ENCODE data around the gene TIPIN. TPM values are rescaled to one million over a fixed set of nuclear protein-coding genes. Genes with fewer than 3 reads are reported as not detected.
"Not testable (repeated sequence)": the region's sequence is repeated elsewhere in the genome, so short reads cannot be mapped to it uniquely, and the experiment has no call there.

The TIPIN gene
- total RNA-seq, 2 experiments from 2014 or later, result 36.4 to 42.7 TPM

DNA sequence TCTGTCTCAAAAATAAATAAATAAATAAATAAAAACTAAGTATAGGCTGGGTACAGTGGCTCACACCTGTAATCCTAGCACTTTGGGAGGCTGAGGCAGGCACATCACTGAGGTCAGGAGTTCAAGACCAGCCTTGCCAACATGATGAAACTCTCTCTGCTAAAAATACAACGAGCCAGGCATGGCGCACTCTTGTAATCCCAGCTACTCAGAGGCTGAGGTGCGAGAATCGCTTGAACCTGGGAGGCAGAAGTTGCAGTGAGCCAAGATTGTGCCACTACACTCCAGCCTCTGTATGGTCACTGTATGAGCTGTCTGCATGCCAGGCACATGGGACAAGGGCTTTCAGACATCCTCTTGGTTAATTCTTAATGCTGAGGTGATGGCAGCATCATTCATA lies 28.7 kb downstream of the TIPIN start:
- CTCF ChIA-PET, result no interaction called here

DNA sequence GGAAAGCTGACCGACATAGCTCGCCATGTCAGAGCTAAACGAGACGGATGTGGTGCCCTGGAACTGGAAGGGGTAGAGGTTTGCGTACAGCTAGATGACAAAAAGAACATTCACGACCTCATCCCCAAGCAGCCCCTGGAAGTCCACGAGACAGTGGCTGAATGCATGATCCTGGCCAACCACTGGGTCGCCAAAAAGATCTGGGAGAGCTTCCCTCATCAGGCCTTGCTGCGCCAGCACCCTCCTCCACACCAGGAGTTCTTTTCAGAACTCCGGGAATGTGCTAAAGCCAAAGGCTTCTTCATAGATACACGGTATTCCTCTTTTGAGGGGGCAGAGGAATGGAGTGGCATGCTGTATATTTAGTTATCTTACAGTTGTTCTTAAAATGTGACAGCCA lies 30.4 kb downstream of the TIPIN start:
- no peak for ATAC-seq
- ChIA-PET POLR2A (no interaction called here), CTCF (interaction anchor here (0.6 to 2.2 kb wide), 2 partner anchors 114 to 172 kb away, joined by 3 to 14 read pairs; partner anchors contain the start of gene SNAPC5)
- H3K27me3 Mint-ChIP-seq (ENCODE audit: low read depth), result no peaks in the 10 kb centered on the region
- H3K4me3 Mint-ChIP-seq, result no peak overlapping the region
- no peak overlapping the region for H3K27ac Mint-ChIP-seq
- peaks cover 55% of the 10 kb centered on the region for H3K36me3 Mint-ChIP-seq (ENCODE audit: low read depth)
- no peaks in the 10 kb centered on the region for H3K4me1 Mint-ChIP-seq (ENCODE audit: low read depth)
- DNase-seq, result no peak
- no peaks in the 10 kb centered on the region for H3K9me3 Mint-ChIP-seq (ENCODE audit: insufficient read depth)

More for the DNA sequence above, 28.7 kb downstream of the TIPIN start:
- no peak overlapping the region for H3K27ac Mint-ChIP-seq
- no peaks in the 10 kb centered on the region for H3K27me3 Mint-ChIP-seq (ENCODE audit: low read depth)
- POLR2A ChIA-PET, result no interaction called here
- DNase-seq (no peak), ATAC-seq (no peak)
- H3K4me1 Mint-ChIP-seq (ENCODE audit: low read depth), result no peaks in the 10 kb centered on the region
- no peak overlapping the region for H3K4me3 Mint-ChIP-seq
- peaks cover 57% of the 10 kb centered on the region for H3K36me3 Mint-ChIP-seq (ENCODE audit: low read depth)
- H3K9me3 Mint-ChIP-seq (ENCODE audit: insufficient read depth), result no peaks in the 10 kb centered on the region

DNA sequence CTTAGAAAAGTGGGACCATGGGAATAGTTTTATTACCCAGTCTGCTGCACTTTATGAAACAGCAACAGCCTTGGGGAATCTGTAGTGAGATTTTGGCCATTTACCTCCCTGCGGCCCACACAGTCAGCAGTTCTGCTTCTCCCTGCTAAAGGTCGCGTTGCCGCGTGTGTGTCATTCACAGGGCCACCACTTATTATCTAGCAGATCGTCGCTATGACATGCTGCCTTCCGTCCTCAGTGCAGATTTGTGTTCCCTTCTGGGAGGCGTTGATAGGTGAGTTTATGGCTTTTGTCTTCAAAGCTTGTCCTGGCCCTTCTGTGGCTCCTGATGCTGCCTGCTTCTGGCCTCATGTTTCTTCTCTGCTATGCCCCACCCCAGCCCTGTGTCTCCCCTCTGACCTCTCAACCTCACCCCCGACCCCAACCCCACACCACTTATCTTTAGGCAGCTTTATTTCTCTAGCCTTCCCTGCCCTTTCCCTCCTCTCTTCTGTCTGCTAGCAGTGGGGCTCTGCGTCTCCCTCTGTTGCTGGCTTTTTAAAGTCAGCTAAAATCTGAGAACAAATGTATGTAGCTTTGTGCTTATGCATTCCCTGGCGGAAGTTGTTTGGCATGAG lies 33.1 kb downstream of the TIPIN start:
- POLR2A ChIA-PET, result no interaction called here
- ATAC-seq, result no peak
- H3K27me3 Mint-ChIP-seq (ENCODE audit: low read depth), result no peaks in the 10 kb centered on the region
- CTCF ChIA-PET, result no interaction called here
- no peaks in the 10 kb centered on the region for H3K4me1 Mint-ChIP-seq (ENCODE audit: low read depth)
- no peak overlapping the region for H3K27ac Mint-ChIP-seq
- peaks cover 52% of the 10 kb centered on the region for H3K36me3 Mint-ChIP-seq (ENCODE audit: low read depth)
- no peak for DNase-seq
- H3K4me3 Mint-ChIP-seq, result no peak overlapping the region
- no peaks in the 10 kb centered on the region for H3K9me3 Mint-ChIP-seq (ENCODE audit: insufficient read depth)

DNA sequence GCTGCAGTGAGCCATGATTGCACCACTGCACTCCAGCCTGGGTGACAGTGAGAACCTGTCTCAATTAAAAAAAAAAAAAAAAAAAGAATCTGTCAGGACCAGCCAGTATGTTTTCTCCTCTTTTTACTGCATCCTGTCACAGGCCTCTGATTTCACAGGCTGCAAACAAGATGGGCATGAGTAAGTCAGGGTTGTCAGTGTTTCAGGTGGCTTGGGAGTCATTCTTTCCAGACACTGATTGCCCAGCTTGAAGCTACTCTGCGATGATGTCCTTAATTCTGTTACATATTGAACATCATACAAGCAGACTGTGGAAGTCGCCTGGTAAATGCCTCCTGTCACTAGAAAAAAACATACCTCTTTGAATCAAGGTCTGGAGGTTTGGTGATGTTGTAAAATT lies 44.3 kb downstream of the TIPIN start:
- ChIA-PET CTCF (interaction anchor here (1.5 kb wide), 1 partner anchor 187 kb away, joined by 4 read pairs; no protein-coding TSS in a partner anchor), POLR2A (interaction anchor here (0.6 kb wide), 1 partner anchor 154 kb away, joined by 3 read pairs; no protein-coding TSS in a partner anchor)
- H3K27ac Mint-ChIP-seq, result no peak overlapping the region
- no peak for DNase-seq
- no peaks in the 10 kb centered on the region for H3K4me1 Mint-ChIP-seq (ENCODE audit: low read depth)
- H3K9me3 Mint-ChIP-seq (ENCODE audit: insufficient read depth), result no peaks in the 10 kb centered on the region
- no peak for ATAC-seq
- no peak overlapping the region for H3K4me3 Mint-ChIP-seq
- H3K27me3 Mint-ChIP-seq (ENCODE audit: low read depth), result no peaks in the 10 kb centered on the region
- H3K36me3 Mint-ChIP-seq (ENCODE audit: low read depth), result peaks cover 44% of the 10 kb centered on the region

- Mint-ChIP-seq H3K27ac (no peak overlapping the region), H3K9me3 (ENCODE audit: insufficient read depth) (no peaks in the 10 kb centered on the region), H3K27me3 (ENCODE audit: low read depth) (no peaks in the 10 kb centered on the region), H3K4me3 (no peak overlapping the region), H3K36me3 (ENCODE audit: low read depth) (peaks cover 36% of the 10 kb centered on the region), H3K4me1 (ENCODE audit: low read depth) (no peaks in the 10 kb centered on the region)
- ATAC-seq (no peak), DNase-seq (no peak)
- POLR2A ChIA-PET, result no interaction called here
- CTCF ChIA-PET, result no interaction called here
These were observed 45.7 kb downstream of the TIPIN start for GRCh38 chr15:66310786-66311185.

DNA sequence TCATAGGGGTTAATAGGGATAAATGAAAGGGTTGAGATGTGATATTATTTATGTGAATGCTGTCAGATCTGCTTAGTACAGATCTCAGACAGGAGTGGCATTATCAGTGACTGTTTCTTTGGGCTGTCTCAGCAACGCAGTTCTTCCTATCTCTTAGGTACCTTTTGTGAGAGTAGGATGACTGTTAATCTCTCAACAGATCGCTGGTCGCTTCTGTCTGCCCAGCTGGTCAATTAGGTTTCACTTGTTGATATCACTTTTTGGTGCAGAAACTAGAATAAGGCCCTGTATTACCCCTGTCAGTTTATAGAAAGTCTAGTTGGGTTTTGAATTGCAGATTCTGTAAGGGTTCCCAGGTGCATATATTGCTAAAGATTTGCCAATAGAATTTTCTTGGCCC lies 46.7 kb downstream of the TIPIN start:
- Mint-ChIP-seq H3K36me3 (ENCODE audit: low read depth) (peaks cover 34% of the 10 kb centered on the region), H3K9me3 (ENCODE audit: insufficient read depth) (no peaks in the 10 kb centered on the region), H3K27me3 (ENCODE audit: low read depth) (no peaks in the 10 kb centered on the region), H3K4me1 (ENCODE audit: low read depth) (no peaks in the 10 kb centered on the region), H3K27ac (no peak overlapping the region), H3K4me3 (no peak overlapping the region)
- ATAC-seq (no peak), DNase-seq (no peak)
- POLR2A ChIA-PET, result no interaction called here
- CTCF ChIA-PET, result no interaction called here

DNA sequence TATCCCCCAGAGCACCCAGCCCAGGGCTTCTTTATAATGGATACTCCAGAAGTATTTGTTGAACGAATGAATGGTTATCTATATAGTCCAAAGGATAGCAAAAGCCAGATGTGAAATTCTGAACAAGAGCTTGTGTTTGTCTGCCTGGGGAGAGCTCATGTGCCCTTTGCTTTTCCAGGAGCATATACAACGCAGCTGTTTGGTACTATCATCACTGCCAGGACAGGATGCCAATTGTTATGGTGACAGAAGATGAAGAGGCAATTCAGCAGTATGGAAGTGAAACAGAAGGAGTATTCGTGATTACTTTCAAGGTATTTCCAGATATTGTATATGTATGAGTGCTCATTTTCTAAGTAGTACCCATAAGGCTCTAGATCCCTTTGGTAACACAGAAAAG lies 48.0 kb downstream of the TIPIN start:
- H3K4me3 Mint-ChIP-seq, result no peak overlapping the region
- peaks cover 34% of the 10 kb centered on the region for H3K36me3 Mint-ChIP-seq (ENCODE audit: low read depth)
- POLR2A ChIA-PET, result no interaction called here
- no peaks in the 10 kb centered on the region for H3K27me3 Mint-ChIP-seq (ENCODE audit: low read depth)
- DNase-seq (no peak), ATAC-seq (no peak)
- CTCF ChIA-PET, result interaction anchor here (1.0 to 1.2 kb wide), 3 partner anchors 17 to 189 kb away, joined by 3 read pairs; partner anchors contain the start of gene SNAPC5
- H3K27ac Mint-ChIP-seq, result no peak overlapping the region
- H3K4me1 Mint-ChIP-seq (ENCODE audit: low read depth), result no peaks in the 10 kb centered on the region
- no peaks in the 10 kb centered on the region for H3K9me3 Mint-ChIP-seq (ENCODE audit: insufficient read depth)

DNA sequence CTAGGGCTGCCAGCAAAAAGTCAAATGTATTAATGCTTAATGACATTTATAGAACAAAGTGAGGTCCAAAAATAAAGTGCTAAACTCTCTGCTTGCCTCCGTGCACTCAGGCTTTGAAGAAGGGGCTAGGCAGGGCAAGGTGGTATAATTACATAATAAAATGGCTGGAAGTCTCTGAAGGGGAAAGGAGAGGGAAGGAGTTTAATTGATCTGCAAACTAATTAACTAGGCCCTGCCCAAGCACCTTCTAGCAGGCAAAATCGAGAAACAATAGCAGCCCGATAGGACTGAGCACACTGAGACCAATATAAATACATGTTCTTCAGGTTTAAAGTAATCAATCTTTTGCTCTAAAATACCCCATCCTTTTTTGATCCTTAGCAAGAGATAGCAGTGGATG lies 50.1 kb downstream of the TIPIN start:
- no peak for ATAC-seq
- no peak for DNase-seq
- Mint-ChIP-seq H3K27me3 (ENCODE audit: low read depth) (no peaks in the 10 kb centered on the region), H3K36me3 (ENCODE audit: low read depth) (peaks cover 29% of the 10 kb centered on the region), H3K9me3 (ENCODE audit: insufficient read depth) (no peaks in the 10 kb centered on the region), H3K27ac (no peak overlapping the region), H3K4me1 (ENCODE audit: low read depth) (no peaks in the 10 kb centered on the region), H3K4me3 (no peak overlapping the region)
- CTCF ChIA-PET, result no interaction called here
- POLR2A ChIA-PET, result no interaction called here

GRCh38 chr15:66304425-66304824 lies 52.1 kb downstream of the TIPIN start:
- H3K4me3 Mint-ChIP-seq; DNase-seq; ATAC-seq; H3K27me3 Mint-ChIP-seq (ENCODE audit: low read depth); H3K27ac Mint-ChIP-seq; H3K9me3 Mint-ChIP-seq (ENCODE audit: insufficient read depth); POLR2A ChIA-PET; H3K4me1 Mint-ChIP-seq (ENCODE audit: low read depth): not testable (repeated sequence)
- peaks cover 18% of the 10 kb centered on the region for H3K36me3 Mint-ChIP-seq (ENCODE audit: low read depth)
- CTCF ChIA-PET, result interaction anchor here (0.9 to 1.4 kb wide), 2 partner anchors 12 to 194 kb away, joined by 4 read pairs; no protein-coding TSS in a partner anchor

DNA sequence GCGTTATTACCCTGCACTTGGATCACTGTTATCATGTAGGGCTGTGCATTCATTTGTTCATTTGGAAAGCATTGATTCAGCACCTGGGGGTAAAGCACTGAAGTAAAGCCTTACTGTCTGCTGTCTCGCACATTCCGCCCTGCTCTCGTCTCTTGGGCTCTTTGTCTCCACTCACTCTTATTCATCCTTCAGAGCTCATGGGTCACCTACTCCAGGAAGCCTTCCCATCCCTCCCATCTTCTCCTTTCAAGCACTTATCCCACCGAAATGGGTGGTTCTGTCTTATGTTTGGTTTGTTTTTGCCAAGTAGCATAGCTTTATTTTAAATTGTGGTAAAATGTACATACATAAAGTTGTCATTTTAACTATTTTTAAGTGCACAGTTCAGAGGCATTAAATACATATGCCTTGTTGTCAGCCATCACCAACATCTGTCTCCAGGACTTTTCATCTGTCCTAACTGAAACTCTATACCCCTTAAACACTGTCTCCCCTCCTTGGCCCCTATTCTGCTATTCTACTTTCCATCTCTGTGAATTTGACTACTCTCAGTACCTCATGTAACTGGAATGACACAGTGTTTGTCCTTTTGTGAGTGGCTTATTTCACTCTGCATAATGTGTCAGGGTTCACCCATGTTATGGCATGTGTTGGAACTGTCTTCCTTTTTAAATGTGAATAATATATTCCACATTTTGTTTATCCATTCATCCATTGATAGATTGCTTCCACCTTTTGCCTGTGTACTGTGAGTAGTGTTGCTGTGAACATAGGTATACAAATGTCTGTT lies 53.8 kb downstream of the TIPIN start:
- Mint-ChIP-seq H3K27me3 (ENCODE audit: low read depth) (no peaks in the 10 kb centered on the region), H3K36me3 (ENCODE audit: low read depth) (peaks cover 12% of the 10 kb centered on the region), H3K4me1 (ENCODE audit: low read depth) (no peaks in the 10 kb centered on the region), H3K9me3 (ENCODE audit: insufficient read depth) (no peaks in the 10 kb centered on the region), H3K4me3 (no peak overlapping the region), H3K27ac (peak overlapping the region; percentile 43)
- ChIA-PET POLR2A (interaction anchor here (0.9 kb wide), 2 partner anchors 11 to 16 kb away, joined by 3 read pairs; no protein-coding TSS in a partner anchor), CTCF (interaction anchor here (1.3 kb wide), 1 partner anchor 196 kb away, joined by 4 read pairs; no protein-coding TSS in a partner anchor)
- DNase-seq (no peak), ATAC-seq (no peak)

DNA sequence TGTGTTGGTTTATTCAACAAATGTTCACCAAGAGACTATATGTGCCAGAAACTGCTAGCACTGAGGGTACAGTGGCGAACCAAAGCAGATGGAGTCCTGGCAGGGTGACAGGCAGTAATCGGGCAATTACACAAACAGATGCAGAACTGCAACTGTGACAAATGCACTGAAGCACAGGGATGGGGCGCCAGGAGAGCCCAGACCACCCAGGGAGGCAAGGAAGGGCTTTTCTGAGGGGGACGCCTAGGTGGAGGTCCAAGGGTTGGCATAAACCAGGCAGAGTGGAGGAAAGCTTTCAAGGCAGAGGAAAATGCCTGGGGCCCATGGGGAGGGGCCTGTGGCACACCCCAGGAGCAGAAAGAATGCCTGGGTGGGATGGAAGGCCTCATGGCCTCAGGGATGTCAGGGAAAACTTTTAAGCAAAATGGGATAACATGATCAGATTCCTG lies 57.7 kb downstream of the TIPIN start:
- DNase-seq, result no peak
- no peak overlapping the region for H3K4me3 Mint-ChIP-seq
- peaks cover 22% of the 10 kb centered on the region for H3K36me3 Mint-ChIP-seq (ENCODE audit: low read depth)
- no peak for ATAC-seq
- ChIA-PET POLR2A (no interaction called here), CTCF (no interaction called here)
- H3K27me3 Mint-ChIP-seq (ENCODE audit: low read depth), result no peaks in the 10 kb centered on the region
- H3K9me3 Mint-ChIP-seq (ENCODE audit: insufficient read depth), result no peaks in the 10 kb centered on the region
- H3K27ac Mint-ChIP-seq, result no peak overlapping the region
- peaks cover 25% of the 10 kb centered on the region for H3K4me1 Mint-ChIP-seq (ENCODE audit: low read depth)

DNA sequence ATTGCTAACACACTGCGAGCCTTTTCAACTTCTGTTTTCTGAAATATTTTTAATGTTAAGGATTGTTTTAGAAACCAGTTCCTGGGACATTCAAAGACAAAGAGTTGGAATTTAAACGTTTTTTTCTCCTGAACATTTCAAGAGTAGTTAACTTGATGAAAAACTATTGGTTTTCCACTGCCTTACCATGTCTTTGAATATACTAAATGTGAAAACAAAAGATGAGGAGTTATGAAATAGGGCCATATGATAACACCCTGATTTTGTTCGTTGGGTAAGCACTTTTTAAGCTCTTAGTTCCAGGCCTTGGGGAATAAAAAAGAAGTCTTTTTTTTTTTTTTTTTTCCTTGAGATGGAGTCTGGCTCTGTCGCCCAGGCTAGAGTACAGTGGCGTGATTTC lies 60.3 kb downstream of the TIPIN start:
- H3K27me3 Mint-ChIP-seq (ENCODE audit: low read depth), result no peaks in the 10 kb centered on the region
- POLR2A ChIA-PET, result no interaction called here
- H3K27ac Mint-ChIP-seq, result no peak overlapping the region
- H3K4me3 Mint-ChIP-seq, result no peak overlapping the region
- no peak for ATAC-seq
- DNase-seq, result no peak
- no peaks in the 10 kb centered on the region for H3K9me3 Mint-ChIP-seq (ENCODE audit: insufficient read depth)
- H3K36me3 Mint-ChIP-seq (ENCODE audit: low read depth), result peaks cover 20% of the 10 kb centered on the region
- H3K4me1 Mint-ChIP-seq (ENCODE audit: low read depth), result peaks cover 39% of the 10 kb centered on the region
- CTCF ChIA-PET, result no interaction called here

Data from activated CD8-positive, alpha-beta T cell treated with anti-CD3 and anti-CD28 coated beads, Interleukin-2, amount 10 ng/mL, durations not matched to agents 7 days and 5 days (primary cell).